LHCN-M2 (cell line): ENCODE results near the gene CHMP1B. TPM values are rescaled to one million over a fixed set of nuclear protein-coding genes. Genes with fewer than 3 reads are reported as not detected.

Source experiments
- DNase-seq: peaks from one replicate; pipeline ENCODE4 v3.0.0-alpha.2; 2012; ENCODE audit warnings: low read depth
- total RNA-seq: library from RNA; depleted of rRNA; stranded (reverse); fragments of >200 nt; gene quantifications from 2 replicates; pipeline ENCODE4 v1.2.3, GENCODE V29; 2014; rRNA removed

The CHMP1B gene
- total RNA-seq, 1 experiment from 2014 or later, result 42.5 TPM

DNA sequence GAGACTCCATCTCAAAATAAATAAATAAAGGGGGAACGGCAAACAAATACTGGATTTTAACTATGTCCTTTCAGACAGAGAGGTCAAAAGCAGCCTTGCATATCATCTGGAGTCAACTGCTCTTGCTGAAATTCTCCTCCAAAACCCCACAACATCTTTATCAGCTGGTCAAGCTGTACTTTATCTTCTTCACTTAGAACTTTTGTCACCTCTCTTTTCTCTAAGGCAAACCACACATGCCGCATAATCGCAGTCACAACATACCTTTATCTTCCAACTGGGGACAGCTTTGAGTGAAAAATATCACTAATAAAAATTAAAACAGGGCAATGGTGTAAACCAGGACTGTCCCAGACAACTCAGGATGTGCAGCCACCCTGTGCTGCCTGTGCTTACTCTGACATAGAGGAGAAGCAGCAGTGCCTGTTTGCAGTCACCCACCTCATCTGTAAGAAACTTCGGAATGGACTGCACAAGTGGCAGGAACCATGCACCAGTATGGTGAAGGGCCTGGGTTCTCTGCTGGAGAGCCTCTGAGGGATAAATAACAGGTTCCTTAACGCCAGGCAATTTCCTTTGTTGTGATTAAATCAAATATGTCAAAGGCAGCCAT is 50.7 kb downstream of the CHMP1B start:
- no peak for DNase-seq

DNA sequence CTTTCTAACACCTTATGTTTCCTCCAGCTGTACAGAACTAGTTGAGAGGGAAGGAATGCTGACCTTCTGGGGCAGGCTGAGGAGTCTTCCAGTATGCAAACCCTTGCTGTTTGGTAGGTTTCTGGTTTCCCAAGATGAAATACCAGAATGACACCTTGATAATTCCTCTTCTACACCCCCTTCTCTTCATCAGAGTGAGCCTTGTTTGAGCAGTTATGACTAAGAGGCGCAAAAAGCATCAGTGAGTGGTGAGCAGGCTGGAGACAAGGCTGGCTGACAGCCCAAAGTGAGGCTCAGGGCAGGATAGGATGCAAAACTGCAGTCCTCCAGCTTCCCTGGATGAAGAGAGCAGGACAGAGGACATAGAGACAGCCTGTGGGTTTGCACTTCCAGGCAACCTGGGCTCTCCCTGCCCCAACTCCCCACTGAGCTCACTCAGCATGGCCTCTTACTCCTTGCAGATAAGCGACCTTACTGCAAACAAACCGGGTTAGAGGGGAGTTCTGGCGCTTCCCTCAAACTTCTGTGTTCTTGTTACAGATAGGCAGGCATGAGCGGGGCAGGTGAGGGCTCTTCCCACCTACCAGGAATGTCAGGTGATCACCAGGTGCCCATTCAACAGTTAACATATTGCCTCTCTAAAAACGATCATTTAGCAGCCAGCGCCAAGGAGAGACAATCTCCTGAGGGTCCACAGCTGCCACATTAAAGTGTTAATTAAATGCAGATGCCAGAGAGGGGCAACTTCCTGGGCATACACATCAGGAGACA is 51.5 kb downstream of the CHMP1B start:
- DNase-seq, result no peak

Other genes starting within 250 kb of the CHMP1B start
- not detected in 2 replicates for gene SLC35G4, start 241.8 kb upstream of the CHMP1B start, total RNA-seq
- gene GNAL, start 162.1 kb upstream of the CHMP1B start, total RNA-seq, result 0.17 and 0.58 TPM in 2 replicates
- gene MPPE1, start 56.9 kb downstream of the CHMP1B start, total RNA-seq, result 28.9 and 29.0 TPM in 2 replicates
- 15.9 and 16.8 TPM in 2 replicates for gene IMPA2, start 130.1 kb downstream of the CHMP1B start, total RNA-seq
- gene ANKRD62, start 242.4 kb downstream of the CHMP1B start, total RNA-seq, result not detected in 2 replicates